WERI-Rb-1 (cell line): ENCODE data around the gene ZNF532.

Source experiments
- DNase-seq: peaks from one replicate; pipeline ENCODE4 v3.0.0-alpha.2; 2020
- H3K27ac ChIP-seq: fragments of 250-450 bp; sonication (Bioruptor Pico); 2 replicates; pipeline ENCODE4 v1.5.1; 2020; ENCODE audit warnings: mild to moderate bottlenecking, moderate library complexity
- H3K27me3 ChIP-seq: fragments of 250-450 bp; sonication (Bioruptor Pico); 2 replicates; pipeline ENCODE4 v1.5.1; 2021; ENCODE audit warnings: mild to moderate bottlenecking, low read depth, moderate library complexity; ENCODE audit not compliant: insufficient read depth, severe bottlenecking
- H3K36me3 ChIP-seq: fragments of 250-450 bp; sonication (Bioruptor Pico); 2 replicates; pipeline ENCODE4 v1.5.1; 2020; ENCODE audit warnings: mild to moderate bottlenecking, moderate library complexity
- H3K4me3 ChIP-seq: 2 replicates; pipeline ENCODE4 v1.5.1; 2011; ENCODE audit warnings: low read depth, mild to moderate bottlenecking, control low read depth, low read length
- H3K9me3 ChIP-seq: fragments of 250-450 bp; sonication (Bioruptor Pico); 2 replicates; pipeline ENCODE4 v1.5.1; 2021; ENCODE audit warnings: mild to moderate bottlenecking, moderate library complexity; ENCODE audit not compliant: severe bottlenecking
- TF ChIP-seq, protein P1 (sequence below): IDR thresholded peaks from 2 replicates; pipeline ENCODE4 v1.5.1; 2011; ENCODE audit warnings: low read depth, mild to moderate bottlenecking, control low read depth, inconsistent platforms, low read length

ZNF532 gene

DNA sequence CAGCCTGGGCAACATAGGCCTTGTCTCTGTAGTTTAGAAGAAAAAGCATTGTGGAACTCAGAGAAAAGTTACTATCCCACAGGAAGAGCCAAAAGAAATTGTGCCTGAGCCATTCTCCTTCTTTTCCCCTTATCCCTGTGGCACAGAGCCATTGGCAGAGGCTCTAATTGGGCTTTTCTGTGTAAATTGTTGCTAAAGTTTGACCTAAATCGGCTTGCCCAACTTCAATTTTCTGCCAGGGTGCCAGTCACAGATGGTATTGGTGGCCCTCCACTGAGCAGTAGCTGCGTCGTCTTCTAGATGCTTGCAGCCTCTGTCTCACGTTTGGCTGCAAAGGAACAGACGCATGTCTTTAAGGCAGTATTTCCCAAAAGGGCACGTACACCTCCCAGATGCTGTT, 30.3 kb downstream of the ZNF532 start:
- Histone ChIP-seq H3K36me3 (peaks cover 52% of the 10 kb centered on the region), H3K27me3 (no peaks in the 10 kb centered on the region), H3K4me3 (no peak overlapping the region), H3K27ac (peak overlapping the region; percentile 64), H3K9me3 (no peaks in the 10 kb centered on the region)
- no peak for DNase-seq
- TF ChIP-seq, protein P1, sequence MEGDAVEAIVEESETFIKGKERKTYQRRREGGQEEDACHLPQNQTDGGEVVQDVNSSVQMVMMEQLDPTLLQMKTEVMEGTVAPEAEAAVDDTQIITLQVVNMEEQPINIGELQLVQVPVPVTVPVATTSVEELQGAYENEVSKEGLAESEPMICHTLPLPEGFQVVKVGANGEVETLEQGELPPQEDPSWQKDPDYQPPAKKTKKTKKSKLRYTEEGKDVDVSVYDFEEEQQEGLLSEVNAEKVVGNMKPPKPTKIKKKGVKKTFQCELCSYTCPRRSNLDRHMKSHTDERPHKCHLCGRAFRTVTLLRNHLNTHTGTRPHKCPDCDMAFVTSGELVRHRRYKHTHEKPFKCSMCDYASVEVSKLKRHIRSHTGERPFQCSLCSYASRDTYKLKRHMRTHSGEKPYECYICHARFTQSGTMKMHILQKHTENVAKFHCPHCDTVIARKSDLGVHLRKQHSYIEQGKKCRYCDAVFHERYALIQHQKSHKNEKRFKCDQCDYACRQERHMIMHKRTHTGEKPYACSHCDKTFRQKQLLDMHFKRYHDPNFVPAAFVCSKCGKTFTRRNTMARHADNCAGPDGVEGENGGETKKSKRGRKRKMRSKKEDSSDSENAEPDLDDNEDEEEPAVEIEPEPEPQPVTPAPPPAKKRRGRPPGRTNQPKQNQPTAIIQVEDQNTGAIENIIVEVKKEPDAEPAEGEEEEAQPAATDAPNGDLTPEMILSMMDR: no peak

DNA sequence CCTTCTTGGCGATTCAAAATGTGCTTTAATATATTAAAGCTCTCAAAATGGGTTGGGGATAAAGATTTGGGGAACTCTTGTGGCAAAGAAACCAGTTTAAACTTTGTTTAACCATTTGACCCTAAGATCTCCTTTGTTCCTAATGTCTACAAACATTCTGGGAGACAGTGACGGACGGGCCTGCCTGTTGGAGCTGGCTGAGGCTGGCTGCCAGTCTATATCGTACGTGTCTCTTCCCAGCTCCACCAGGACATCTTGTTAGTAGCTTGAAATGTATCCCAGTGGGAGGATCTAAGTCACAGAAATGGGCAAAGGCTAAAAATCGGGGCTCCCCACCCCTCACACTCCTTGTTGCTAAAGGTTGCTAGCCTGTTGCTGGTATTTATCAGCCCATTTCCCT, 30.7 kb downstream of the ZNF532 start:
- DNase-seq: no peak
- TF ChIP-seq, protein P1: no peak
- H3K27me3 ChIP-seq: no peaks in the 10 kb centered on the region
- H3K9me3 ChIP-seq: no peaks in the 10 kb centered on the region
- H3K27ac ChIP-seq: peak overlapping the region; percentile 64
- peaks cover 53% of the 10 kb centered on the region for H3K36me3 ChIP-seq
- H3K4me3 ChIP-seq: no peak overlapping the region

DNA sequence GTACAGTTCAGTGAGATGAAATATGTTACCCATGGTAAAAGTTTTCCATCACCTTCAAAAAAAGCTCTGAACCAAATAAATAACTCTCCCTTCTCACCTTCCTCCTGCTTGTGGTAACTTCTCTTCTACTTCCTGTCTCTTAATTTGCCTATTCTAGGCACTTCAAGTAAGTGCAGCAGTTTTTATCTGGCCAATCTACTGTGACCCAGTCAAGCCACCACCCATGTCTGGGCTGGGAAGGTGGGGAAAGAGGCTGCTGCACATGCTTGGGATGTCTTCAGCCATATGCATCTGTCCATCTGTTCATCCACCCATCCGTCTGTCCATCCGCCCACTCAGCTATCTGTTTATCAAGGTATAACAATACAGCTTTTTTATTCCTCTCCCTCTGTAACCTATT, 31.6 kb downstream of the ZNF532 start:
- H3K36me3 ChIP-seq: peaks cover 55% of the 10 kb centered on the region
- no peak overlapping the region for H3K4me3 ChIP-seq
- TF ChIP-seq, protein P1: no peak
- H3K9me3 ChIP-seq: no peaks in the 10 kb centered on the region
- DNase-seq: peak; percentile 94
- no peaks in the 10 kb centered on the region for H3K27me3 ChIP-seq
- H3K27ac ChIP-seq: peak overlapping the region; percentile 64

DNA sequence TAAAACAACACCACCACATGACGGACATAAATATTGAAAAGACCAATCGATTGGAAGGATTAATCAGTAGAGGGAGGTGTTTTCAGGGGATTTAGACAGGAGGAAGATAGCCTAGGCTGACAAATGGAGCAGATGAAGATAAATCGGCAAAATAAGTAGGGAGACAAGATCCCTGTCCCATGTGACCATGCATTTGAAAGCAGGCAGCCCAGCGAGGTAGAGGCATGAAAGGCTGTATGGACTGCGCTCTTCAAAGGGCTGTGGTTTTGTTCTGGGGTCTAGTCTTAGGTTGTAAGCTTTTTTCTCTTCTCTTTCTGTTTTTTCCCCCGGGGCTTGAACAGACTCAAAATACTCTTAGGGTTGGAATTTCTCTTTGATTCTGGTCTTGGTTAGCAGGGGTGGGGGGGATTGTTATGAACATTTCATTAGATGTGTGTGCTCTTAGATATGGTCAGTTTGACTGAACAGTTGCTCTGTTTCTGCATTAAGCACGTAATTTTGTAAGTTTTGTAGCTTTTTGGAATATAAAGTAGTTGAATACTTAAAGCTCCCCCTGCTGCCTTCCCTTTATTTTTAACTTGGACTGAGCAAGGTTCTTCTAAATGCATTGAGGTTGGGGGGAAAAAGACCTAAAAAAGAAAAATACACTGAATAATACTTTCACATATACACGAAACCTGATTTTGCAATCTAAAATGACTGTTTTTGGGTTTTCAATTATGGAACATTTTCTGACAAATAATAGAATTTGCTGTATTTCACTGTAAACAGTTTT, 32.2 kb downstream of the ZNF532 start:
- TF ChIP-seq, protein P1: no peak
- peak; percentile 86 for DNase-seq
- Histone ChIP-seq H3K4me3 (no peak overlapping the region), H3K36me3 (peaks cover 55% of the 10 kb centered on the region), H3K27ac (peak overlapping the region; percentile 64), H3K9me3 (no peaks in the 10 kb centered on the region), H3K27me3 (no peaks in the 10 kb centered on the region)

DNA sequence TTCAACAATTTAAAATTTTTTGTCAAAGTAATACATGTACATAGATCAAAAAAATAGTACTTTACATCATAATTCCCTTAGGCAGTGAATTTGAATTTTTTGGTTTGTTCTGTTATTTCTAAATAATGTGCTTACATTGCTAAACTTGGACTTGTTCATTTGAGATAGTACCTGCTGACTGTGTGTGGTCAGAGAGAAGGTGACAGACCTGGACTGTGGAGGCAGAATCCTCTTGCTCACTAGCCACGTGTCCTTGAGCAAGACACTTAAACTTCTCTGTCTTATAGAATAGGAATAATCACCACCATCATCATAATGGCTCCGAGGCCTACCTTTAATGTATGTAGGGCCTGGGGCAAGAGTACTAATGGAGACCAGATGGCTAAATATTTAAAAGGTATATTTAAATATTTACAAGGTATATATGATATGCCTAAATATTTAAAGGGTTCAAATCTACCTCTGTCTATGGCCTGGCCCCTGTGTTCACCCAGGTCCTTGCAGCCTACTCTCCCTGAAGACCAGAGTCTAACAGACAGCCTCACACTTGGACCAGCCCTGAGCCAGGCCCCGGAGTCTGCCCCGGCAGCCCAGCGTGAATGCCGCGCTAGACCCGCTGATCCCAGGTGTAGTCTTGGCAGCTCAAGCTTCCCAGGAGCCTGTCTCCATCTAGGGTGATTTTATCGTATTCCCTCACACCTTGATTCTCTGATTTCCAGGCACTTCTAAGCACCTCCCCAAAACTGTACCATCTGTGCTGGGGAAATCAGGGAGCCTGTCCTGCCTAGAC, 33.5 kb downstream of the ZNF532 start:
- no peaks in the 10 kb centered on the region for H3K27me3 ChIP-seq
- TF ChIP-seq, protein P1: no peak
- H3K27ac ChIP-seq: peak overlapping the region; percentile 4; the same call in 1 of the 2 replicates
- H3K4me3 ChIP-seq: no peak overlapping the region
- no peak for DNase-seq
- no peaks in the 10 kb centered on the region for H3K9me3 ChIP-seq
- peaks cover 54% of the 10 kb centered on the region for H3K36me3 ChIP-seq
